ENCODE data around the gene SEZ6L2.
A peak's percentile ranks its signal among the peaks of the same experiment; 100 is the strongest.

Gene SEZ6L2

DNA sequence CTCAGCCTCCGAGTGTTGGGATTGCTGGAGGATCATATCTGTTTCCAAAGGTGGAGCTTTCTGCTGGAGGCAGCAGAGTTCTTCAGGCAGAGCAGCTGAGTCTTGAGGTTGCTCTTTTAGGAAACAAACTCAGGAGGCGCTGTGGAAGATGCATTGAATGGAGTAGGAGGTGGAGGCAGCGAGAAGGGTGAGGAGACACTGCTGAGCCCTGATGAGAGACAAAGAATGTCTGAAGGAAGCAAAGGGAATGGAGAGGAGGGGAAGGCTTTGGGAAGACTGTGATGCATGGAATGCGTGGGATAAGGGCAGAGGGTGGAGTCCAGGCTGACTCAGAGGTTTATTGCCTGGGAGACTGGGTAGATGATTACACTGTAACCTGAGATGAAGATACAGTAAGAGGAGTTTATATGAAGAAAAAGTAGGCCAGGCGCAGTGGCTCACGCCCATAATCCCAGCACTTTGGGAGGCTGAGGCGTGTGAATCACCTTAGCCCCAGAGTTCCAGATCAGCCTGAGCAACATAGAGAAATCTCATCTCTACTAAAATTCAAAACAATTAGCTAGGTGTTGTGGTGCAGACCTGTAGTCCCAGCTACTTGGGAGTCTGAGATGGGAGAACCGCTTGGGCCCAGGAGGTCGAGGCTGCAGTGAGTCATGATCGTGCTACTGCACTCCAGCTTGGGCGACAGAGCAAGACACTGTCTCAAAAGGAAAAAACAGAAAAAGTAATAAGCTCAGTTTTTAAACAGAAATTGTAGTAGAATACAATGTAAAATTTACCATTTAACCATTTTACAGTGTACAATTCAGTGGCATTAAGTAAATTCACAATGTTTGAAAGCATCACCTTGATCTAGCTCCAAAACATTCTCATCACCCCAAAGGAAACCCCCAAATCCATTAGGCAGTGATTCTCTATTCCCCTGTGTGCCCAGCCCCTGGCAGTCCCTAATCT, 44.8 kb upstream of the SEZ6L2 start (continued):
- TF ChIP-seq, protein P1, sequence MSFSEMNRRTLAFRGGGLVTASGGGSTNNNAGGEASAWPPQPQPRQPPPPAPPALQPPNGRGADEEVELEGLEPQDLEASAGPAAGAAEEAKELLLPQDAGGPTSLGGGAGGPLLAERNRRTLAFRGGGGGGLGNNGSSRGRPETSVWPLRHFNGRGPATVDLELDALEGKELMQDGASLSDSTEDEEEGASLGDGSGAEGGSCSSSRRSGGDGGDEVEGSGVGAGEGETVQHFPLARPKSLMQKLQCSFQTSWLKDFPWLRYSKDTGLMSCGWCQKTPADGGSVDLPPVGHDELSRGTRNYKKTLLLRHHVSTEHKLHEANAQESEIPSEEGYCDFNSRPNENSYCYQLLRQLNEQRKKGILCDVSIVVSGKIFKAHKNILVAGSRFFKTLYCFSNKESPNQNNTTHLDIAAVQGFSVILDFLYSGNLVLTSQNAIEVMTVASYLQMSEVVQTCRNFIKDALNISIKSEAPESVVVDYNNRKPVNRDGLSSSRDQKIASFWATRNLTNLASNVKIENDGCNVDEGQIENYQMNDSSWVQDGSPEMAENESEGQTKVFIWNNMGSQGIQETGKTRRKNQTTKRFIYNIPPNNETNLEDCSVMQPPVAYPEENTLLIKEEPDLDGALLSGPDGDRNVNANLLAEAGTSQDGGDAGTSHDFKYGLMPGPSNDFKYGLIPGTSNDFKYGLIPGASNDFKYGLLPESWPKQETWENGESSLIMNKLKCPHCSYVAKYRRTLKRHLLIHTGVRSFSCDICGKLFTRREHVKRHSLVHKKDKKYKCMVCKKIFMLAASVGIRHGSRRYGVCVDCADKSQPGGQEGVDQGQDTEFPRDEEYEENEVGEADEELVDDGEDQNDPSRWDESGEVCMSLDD (tag by site-specific recombination; IDR thresholded peaks at IDR 0.05): no peak
- TF ChIP-seq KLF8 (tag by site-specific recombination; IDR thresholded peaks at IDR 0.05): peak; percentile 97
- no peak for TF ChIP-seq BCL11B (tag by site-specific recombination; IDR thresholded peaks at IDR 0.05; ENCODE audit: low read depth)
- TF ChIP-seq ZNF341 (tag by site-specific recombination; IDR thresholded peaks at IDR 0.05; ENCODE audit: low read depth): peak; percentile 78
- TF ChIP-seq GLIS2 (tag by site-specific recombination; IDR thresholded peaks at IDR 0.05): 0 out of 2 replicates have a peak, but pooled peaks have one; percentile 48
- no peak for TF ChIP-seq ZNF175 (tag by site-specific recombination; IDR thresholded peaks at IDR 0.05)
- TF ChIP-seq ZNF174 (tag by site-specific recombination; IDR thresholded peaks at IDR 0.05): no peak
- peak; percentile 90 for TF ChIP-seq ZNF660 (tag by site-specific recombination; IDR thresholded peaks at IDR 0.05)
- TF ChIP-seq FEZF1 (tag by site-specific recombination; IDR thresholded peaks at IDR 0.05): peak; percentile 90
- TF ChIP-seq, protein P2, sequence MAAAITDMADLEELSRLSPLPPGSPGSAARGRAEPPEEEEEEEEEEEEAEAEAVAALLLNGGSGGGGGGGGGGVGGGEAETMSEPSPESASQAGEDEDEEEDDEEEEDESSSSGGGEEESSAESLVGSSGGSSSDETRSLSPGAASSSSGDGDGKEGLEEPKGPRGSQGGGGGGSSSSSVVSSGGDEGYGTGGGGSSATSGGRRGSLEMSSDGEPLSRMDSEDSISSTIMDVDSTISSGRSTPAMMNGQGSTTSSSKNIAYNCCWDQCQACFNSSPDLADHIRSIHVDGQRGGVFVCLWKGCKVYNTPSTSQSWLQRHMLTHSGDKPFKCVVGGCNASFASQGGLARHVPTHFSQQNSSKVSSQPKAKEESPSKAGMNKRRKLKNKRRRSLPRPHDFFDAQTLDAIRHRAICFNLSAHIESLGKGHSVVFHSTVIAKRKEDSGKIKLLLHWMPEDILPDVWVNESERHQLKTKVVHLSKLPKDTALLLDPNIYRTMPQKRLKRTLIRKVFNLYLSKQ (tag by site-specific recombination; IDR thresholded peaks at IDR 0.05; ENCODE audit: borderline replicate concordance): no peak
- TF ChIP-seq, protein P3, sequence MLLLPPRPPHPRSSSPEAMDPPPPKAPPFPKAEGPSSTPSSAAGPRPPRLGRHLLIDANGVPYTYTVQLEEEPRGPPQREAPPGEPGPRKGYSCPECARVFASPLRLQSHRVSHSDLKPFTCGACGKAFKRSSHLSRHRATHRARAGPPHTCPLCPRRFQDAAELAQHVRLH (tag by site-specific recombination; IDR thresholded peaks at IDR 0.05): peak; percentile 98
- TF ChIP-seq, protein P4, sequence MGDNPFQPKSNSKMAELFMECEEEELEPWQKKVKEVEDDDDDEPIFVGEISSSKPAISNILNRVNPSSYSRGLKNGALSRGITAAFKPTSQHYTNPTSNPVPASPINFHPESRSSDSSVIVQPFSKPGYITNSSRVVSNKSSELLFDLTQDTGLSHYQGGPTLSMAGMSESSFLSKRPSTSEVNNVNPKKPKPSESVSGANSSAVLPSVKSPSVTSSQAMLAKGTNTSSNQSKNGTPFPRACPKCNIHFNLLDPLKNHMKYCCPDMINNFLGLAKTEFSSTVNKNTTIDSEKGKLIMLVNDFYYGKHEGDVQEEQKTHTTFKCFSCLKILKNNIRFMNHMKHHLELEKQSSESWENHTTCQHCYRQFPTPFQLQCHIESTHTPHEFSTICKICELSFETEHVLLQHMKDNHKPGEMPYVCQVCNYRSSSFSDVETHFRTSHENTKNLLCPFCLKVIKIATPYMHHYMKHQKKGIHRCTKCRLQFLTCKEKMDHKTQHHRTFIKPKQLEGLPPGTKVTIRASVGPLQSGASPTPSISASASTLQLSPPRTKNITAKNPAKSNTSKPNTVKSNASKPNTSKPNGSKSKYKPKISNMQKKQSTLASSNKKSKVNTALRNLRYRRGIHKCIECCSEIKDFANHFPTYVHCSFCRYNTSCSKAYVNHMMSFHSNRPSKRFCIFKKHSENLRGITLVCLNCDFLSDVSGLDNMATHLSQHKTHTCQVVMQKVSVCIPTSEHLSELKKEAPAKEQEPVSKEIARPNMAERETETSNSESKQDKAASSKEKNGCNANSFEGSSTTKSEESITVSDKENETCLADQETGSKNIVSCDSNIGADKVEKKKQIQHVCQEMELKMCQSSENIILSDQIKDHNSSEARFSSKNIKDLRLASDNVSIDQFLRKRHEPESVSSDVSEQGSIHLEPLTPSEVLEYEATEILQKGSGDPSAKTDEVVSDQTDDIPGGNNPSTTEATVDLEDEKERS (tag by site-specific recombination; IDR thresholded peaks at IDR 0.05): no peak
- TF ChIP-seq ZNF114 (tag by site-specific recombination; IDR thresholded peaks at IDR 0.05): no peak
- TF ChIP-seq, protein P5, sequence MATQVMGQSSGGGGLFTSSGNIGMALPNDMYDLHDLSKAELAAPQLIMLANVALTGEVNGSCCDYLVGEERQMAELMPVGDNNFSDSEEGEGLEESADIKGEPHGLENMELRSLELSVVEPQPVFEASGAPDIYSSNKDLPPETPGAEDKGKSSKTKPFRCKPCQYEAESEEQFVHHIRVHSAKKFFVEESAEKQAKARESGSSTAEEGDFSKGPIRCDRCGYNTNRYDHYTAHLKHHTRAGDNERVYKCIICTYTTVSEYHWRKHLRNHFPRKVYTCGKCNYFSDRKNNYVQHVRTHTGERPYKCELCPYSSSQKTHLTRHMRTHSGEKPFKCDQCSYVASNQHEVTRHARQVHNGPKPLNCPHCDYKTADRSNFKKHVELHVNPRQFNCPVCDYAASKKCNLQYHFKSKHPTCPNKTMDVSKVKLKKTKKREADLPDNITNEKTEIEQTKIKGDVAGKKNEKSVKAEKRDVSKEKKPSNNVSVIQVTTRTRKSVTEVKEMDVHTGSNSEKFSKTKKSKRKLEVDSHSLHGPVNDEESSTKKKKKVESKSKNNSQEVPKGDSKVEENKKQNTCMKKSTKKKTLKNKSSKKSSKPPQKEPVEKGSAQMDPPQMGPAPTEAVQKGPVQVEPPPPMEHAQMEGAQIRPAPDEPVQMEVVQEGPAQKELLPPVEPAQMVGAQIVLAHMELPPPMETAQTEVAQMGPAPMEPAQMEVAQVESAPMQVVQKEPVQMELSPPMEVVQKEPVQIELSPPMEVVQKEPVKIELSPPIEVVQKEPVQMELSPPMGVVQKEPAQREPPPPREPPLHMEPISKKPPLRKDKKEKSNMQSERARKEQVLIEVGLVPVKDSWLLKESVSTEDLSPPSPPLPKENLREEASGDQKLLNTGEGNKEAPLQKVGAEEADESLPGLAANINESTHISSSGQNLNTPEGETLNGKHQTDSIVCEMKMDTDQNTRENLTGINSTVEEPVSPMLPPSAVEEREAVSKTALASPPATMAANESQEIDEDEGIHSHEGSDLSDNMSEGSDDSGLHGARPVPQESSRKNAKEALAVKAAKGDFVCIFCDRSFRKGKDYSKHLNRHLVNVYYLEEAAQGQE (tag by site-specific recombination; IDR thresholded peaks at IDR 0.05): no peak; the same call in 1 of the 2 replicates
- TF ChIP-seq RBAK (tag by site-specific recombination; IDR thresholded peaks at IDR 0.05): no peak
- TF ChIP-seq, protein P6, sequence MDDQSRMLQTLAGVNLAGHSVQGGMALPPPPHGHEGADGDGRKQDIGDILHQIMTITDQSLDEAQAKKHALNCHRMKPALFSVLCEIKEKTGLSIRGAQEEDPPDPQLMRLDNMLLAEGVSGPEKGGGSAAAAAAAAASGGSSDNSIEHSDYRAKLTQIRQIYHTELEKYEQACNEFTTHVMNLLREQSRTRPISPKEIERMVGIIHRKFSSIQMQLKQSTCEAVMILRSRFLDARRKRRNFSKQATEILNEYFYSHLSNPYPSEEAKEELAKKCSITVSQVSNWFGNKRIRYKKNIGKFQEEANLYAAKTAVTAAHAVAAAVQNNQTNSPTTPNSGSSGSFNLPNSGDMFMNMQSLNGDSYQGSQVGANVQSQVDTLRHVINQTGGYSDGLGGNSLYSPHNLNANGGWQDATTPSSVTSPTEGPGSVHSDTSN (CRISPR knock-in tag; IDR thresholded peaks at IDR 0.05): no peak
- TF ChIP-seq, protein P7, sequence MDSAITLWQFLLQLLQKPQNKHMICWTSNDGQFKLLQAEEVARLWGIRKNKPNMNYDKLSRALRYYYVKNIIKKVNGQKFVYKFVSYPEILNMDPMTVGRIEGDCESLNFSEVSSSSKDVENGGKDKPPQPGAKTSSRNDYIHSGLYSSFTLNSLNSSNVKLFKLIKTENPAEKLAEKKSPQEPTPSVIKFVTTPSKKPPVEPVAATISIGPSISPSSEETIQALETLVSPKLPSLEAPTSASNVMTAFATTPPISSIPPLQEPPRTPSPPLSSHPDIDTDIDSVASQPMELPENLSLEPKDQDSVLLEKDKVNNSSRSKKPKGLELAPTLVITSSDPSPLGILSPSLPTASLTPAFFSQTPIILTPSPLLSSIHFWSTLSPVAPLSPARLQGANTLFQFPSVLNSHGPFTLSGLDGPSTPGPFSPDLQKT (IDR thresholded peaks at IDR 0.05; ENCODE audit: borderline replicate concordance, low read depth, low read length): no peak
- TF ChIP-seq, protein P8, sequence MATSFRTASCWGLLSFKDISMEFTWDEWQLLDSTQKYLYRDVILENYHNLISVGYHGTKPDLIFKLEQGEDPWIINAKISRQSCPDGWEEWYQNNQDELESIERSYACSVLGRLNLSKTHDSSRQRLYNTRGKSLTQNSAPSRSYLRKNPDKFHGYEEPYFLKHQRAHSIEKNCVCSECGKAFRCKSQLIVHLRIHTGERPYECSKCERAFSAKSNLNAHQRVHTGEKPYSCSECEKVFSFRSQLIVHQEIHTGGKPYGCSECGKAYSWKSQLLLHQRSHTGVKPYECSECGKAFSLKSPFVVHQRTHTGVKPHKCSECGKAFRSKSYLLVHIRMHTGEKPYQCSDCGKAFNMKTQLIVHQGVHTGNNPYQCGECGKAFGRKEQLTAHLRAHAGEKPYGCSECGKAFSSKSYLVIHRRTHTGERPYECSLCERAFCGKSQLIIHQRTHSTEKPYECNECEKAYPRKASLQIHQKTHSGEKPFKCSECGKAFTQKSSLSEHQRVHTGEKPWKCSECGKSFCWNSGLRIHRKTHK (tag by site-specific recombination; IDR thresholded peaks at IDR 0.05): no peak
- no peak for TF ChIP-seq ZNF677 (tag by site-specific recombination; IDR thresholded peaks at IDR 0.05)
- no peak for TF ChIP-seq ZNF140 (tag by site-specific recombination; IDR thresholded peaks at IDR 0.05)
- peak; percentile 71 for TF ChIP-seq SP2 (tag by site-specific recombination; IDR thresholded peaks at IDR 0.05)
- TF ChIP-seq ZNF302 (tag by site-specific recombination; IDR thresholded peaks at IDR 0.05; ENCODE audit: low read depth): no peak
- no peak for TF ChIP-seq ZNF560 (tag by site-specific recombination; IDR thresholded peaks at IDR 0.05; ENCODE audit: borderline replicate concordance)
